HG03175 (cell line): ENCODE data around the gene SAT2.

Experiments
- ATAC-seq: cut with Tn5 transposase; IDR thresholded peaks from one replicate; pipeline ENCODE4 v1.9.1; 2021; ENCODE audit warnings: mild to moderate bottlenecking, moderate library complexity; ENCODE audit not compliant: unreplicated experiment

Gene SAT2

GRCh38 chr17:7592422-7593021 is 35.1 kb downstream of the SAT2 start:
- ATAC-seq = no peak

GRCh38 chr17:7591596-7591995 is 36.0 kb downstream of the SAT2 start:
- no peak for ATAC-seq

- no peak for ATAC-seq
These were observed 36.9 kb downstream of the SAT2 start for GRCh38 chr17:7590743-7591142.

GRCh38 chr17:7589891-7590691 is 37.5 kb downstream of the SAT2 start, which contains the start of gene SOX15:
Gene SOX15 (minus strand): TSS chr17:7590094. CDS start chr17:7589676, 418 bp downstream.
- no peak for ATAC-seq

- peak; percentile 50 for ATAC-seq
These were observed 38.3 kb downstream of the SAT2 start for GRCh38 chr17:7589204-7589868.

- ATAC-seq = no peak
These were observed 38.9 kb downstream of the SAT2 start for GRCh38 chr17:7588553-7589203.

- ATAC-seq = no peak
These were observed 40.0 kb downstream of the SAT2 start for GRCh38 chr17:7587420-7588151.

GRCh38 chr17:7586673-7587419 is 40.8 kb downstream of the SAT2 start:
- ATAC-seq = no peak

GRCh38 chr17:7583253-7584109 is 44.1 kb downstream of the SAT2 start, which contains the start of gene MPDU1:
Gene MPDU1 (plus strand): TSS chr17:7583852. CDS start chr17:7583863, 11 bp downstream.
- ATAC-seq = peak; percentile 67

GRCh38 chr17:7582396-7583252 is 45.0 kb downstream of the SAT2 start:
- ATAC-seq = no peak

- no peak for ATAC-seq
These were observed 46.7 kb downstream of the SAT2 start for GRCh38 chr17:7580604-7581575.

GRCh38 chr17:7579834-7580603 is 47.6 kb downstream of the SAT2 start:
- no peak for ATAC-seq

- peak; percentile 39 for ATAC-seq
These were observed 48.4 kb downstream of the SAT2 start, which contains the start of gene CD68 for GRCh38 chr17:7579001-7579833. Gene CD68 (plus strand): TSS chr17:7579638. CDS start chr17:7579678, 40 bp downstream.

- ATAC-seq = no peak
These were observed 50.1 kb downstream of the SAT2 start for GRCh38 chr17:7577327-7578199.
